Measurements from ENCODE around the gene FAM13C.

Gene FAM13C

GRCh38 chr10:59303018-59303417 is 59.3 kb downstream of the FAM13C start:
- no peaks in the 10 kb centered on the region for H3K36me3 ChIP-seq (ENCODE audit: insufficient read depth, low read length)
- H3K9ac ChIP-seq (ENCODE audit: insufficient read length), result no peak overlapping the region
- H3K27ac ChIP-seq, result no peak overlapping the region
- no peak for DNase-seq (ENCODE audit: low read depth, low spot score)
- no peak overlapping the region for H3K4me3 ChIP-seq
- no peaks in the 10 kb centered on the region for H3K9me3 ChIP-seq (ENCODE audit: low read depth, low read length)
- TF ChIP-seq POLR2AphosphoS5 (IDR thresholded peaks at IDR 0.05; ENCODE audit: borderline replicate concordance, low read depth, low read length) (no peak), EZH2 (IDR thresholded peaks at IDR 0.05) (no peak), FOXP2 (optimal IDR thresholded peaks at IDR 0.05; ENCODE audit: control extremely low read depth, extremely low read length, insufficient read depth) (no peak)

GRCh38 chr10:59302381-59302780 is 60.0 kb downstream of the FAM13C start:
- TF ChIP-seq FOXP2 (optimal IDR thresholded peaks at IDR 0.05; ENCODE audit: control extremely low read depth, extremely low read length, insufficient read depth) (no peak), EZH2 (IDR thresholded peaks at IDR 0.05) (no peak)

GRCh38 chr10:59301067-59301754 is 61.1 kb downstream of the FAM13C start:
- Histone ChIP-seq H3K4me3 (no peak overlapping the region), H3K36me3 (ENCODE audit: insufficient read depth, low read length) (no peaks in the 10 kb centered on the region), H3K9me3 (ENCODE audit: low read depth, low read length) (no peaks in the 10 kb centered on the region), H3K27ac (no peak overlapping the region), H3K9ac (ENCODE audit: insufficient read length) (no peak overlapping the region)
- TF ChIP-seq POLR2AphosphoS5 (IDR thresholded peaks at IDR 0.05; ENCODE audit: borderline replicate concordance, low read depth, low read length), result no peak
- no peak for TF ChIP-seq EZH2 (IDR thresholded peaks at IDR 0.05)
- TF ChIP-seq FOXP2 (optimal IDR thresholded peaks at IDR 0.05; ENCODE audit: control extremely low read depth, extremely low read length, insufficient read depth), result no peak
- DNase-seq (ENCODE audit: low read depth, low spot score), result no peak

More at GRCh38 chr10:59302381-59302780, 60.0 kb downstream of the FAM13C start:
- H3K9ac ChIP-seq (ENCODE audit: insufficient read length), result no peak overlapping the region
- no peaks in the 10 kb centered on the region for H3K9me3 ChIP-seq (ENCODE audit: low read depth, low read length)
- H3K36me3 ChIP-seq (ENCODE audit: insufficient read depth, low read length), result no peaks in the 10 kb centered on the region
- DNase-seq (ENCODE audit: low read depth, low spot score), result no peak
- H3K27ac ChIP-seq, result no peak overlapping the region
- H3K4me3 ChIP-seq, result no peak overlapping the region

- Histone ChIP-seq H3K36me3 (ENCODE audit: insufficient read depth, low read length) (no peaks in the 10 kb centered on the region), H3K4me3 (no peak overlapping the region), H3K27ac (no peak overlapping the region), H3K9ac (ENCODE audit: insufficient read length) (no peak overlapping the region), H3K9me3 (ENCODE audit: low read depth, low read length) (no peaks in the 10 kb centered on the region)
- no peak for TF ChIP-seq FOXP2 (optimal IDR thresholded peaks at IDR 0.05; ENCODE audit: control extremely low read depth, extremely low read length, insufficient read depth)
- TF ChIP-seq EZH2 (IDR thresholded peaks at IDR 0.05), result no peak
- no peak for TF ChIP-seq POLR2AphosphoS5 (IDR thresholded peaks at IDR 0.05; ENCODE audit: borderline replicate concordance, low read depth, low read length)
- DNase-seq (ENCODE audit: low read depth, low spot score), result no peak
These were observed 62.0 kb downstream of the FAM13C start for GRCh38 chr10:59300386-59300785.

GRCh38 chr10:59299933-59300332 is 62.4 kb downstream of the FAM13C start:
- H3K36me3 ChIP-seq (ENCODE audit: insufficient read depth, low read length), result no peaks in the 10 kb centered on the region
- H3K9ac ChIP-seq (ENCODE audit: insufficient read length), result no peak overlapping the region
- no peak overlapping the region for H3K4me3 ChIP-seq
- H3K9me3 ChIP-seq (ENCODE audit: low read depth, low read length), result no peaks in the 10 kb centered on the region
- no peak overlapping the region for H3K27ac ChIP-seq
- TF ChIP-seq FOXP2 (optimal IDR thresholded peaks at IDR 0.05; ENCODE audit: control extremely low read depth, extremely low read length, insufficient read depth) (no peak), EZH2 (IDR thresholded peaks at IDR 0.05) (no peak), POLR2AphosphoS5 (IDR thresholded peaks at IDR 0.05; ENCODE audit: borderline replicate concordance, low read depth, low read length) (no peak)
- no peak for DNase-seq (ENCODE audit: low read depth, low spot score)

- Histone ChIP-seq H3K9me3 (ENCODE audit: low read depth, low read length) (no peaks in the 10 kb centered on the region), H3K9ac (ENCODE audit: insufficient read length) (no peak overlapping the region), H3K4me3 (no peak overlapping the region), H3K36me3 (ENCODE audit: insufficient read depth, low read length) (no peaks in the 10 kb centered on the region), H3K27ac (no peak overlapping the region)
- TF ChIP-seq FOXP2 (optimal IDR thresholded peaks at IDR 0.05; ENCODE audit: control extremely low read depth, extremely low read length, insufficient read depth) (no peak), EZH2 (IDR thresholded peaks at IDR 0.05) (no peak), POLR2AphosphoS5 (IDR thresholded peaks at IDR 0.05; ENCODE audit: borderline replicate concordance, low read depth, low read length) (no peak)
- no peak for DNase-seq (ENCODE audit: low read depth, low spot score)
These were observed 71.9 kb downstream of the FAM13C start for GRCh38 chr10:59290448-59290847.

- Histone ChIP-seq H3K9ac (ENCODE audit: insufficient read length) (no peak overlapping the region), H3K27ac (no peak overlapping the region), H3K36me3 (ENCODE audit: insufficient read depth, low read length) (no peaks in the 10 kb centered on the region), H3K9me3 (ENCODE audit: low read depth, low read length) (no peaks in the 10 kb centered on the region), H3K4me3 (no peak overlapping the region)
- no peak for DNase-seq (ENCODE audit: low read depth, low spot score)
- TF ChIP-seq EZH2 (IDR thresholded peaks at IDR 0.05) (no peak), POLR2AphosphoS5 (IDR thresholded peaks at IDR 0.05; ENCODE audit: borderline replicate concordance, low read depth, low read length) (no peak), FOXP2 (optimal IDR thresholded peaks at IDR 0.05; ENCODE audit: control extremely low read depth, extremely low read length, insufficient read depth) (no peak)
These were observed 72.5 kb downstream of the FAM13C start for GRCh38 chr10:59289853-59290252.

GRCh38 chr10:59287587-59288255 is 74.6 kb downstream of the FAM13C start:
- TF ChIP-seq FOXP2 (optimal IDR thresholded peaks at IDR 0.05; ENCODE audit: control extremely low read depth, extremely low read length, insufficient read depth) (no peak), EZH2 (IDR thresholded peaks at IDR 0.05) (no peak), POLR2AphosphoS5 (IDR thresholded peaks at IDR 0.05; ENCODE audit: borderline replicate concordance, low read depth, low read length) (no peak)
- no peak for DNase-seq (ENCODE audit: low read depth, low spot score)
- H3K9me3 ChIP-seq (ENCODE audit: low read depth, low read length), result no peaks in the 10 kb centered on the region
- no peak overlapping the region for H3K4me3 ChIP-seq
- no peak overlapping the region for H3K27ac ChIP-seq
- H3K36me3 ChIP-seq (ENCODE audit: insufficient read depth, low read length), result no peaks in the 10 kb centered on the region
- no peak overlapping the region for H3K9ac ChIP-seq (ENCODE audit: insufficient read length)
